Measurements from ENCODE around the gene KRTAP12-4.
"Not testable (repeated sequence)": the region's sequence is repeated elsewhere in the genome, so short reads cannot be mapped to it uniquely, and the experiment has no call there.

The KRTAP12-4 gene

GRCh38 chr21:44699502-44700001 lies 45.1 kb upstream of the KRTAP12-4 start:
- Histone ChIP-seq H3K27ac (no peak overlapping the region), H3K9ac (no peak overlapping the region), H4K20me1 (peaks cover 0 to 23% (median 0%) of the 10 kb centered on the region in 11 experiments; a peak in 4 of 22 replicates), H3K36me3 (no peaks in the 10 kb centered on the region), H3K4me2 (peak overlapping the region in 2 of 11 experiments; percentile 62 to 64; a peak in 5 of 22 replicates), H3K9me3 (replicated peaks in 1 of 11) (peaks cover under 1 to 9% (median 4%) of the 10 kb centered on the region in 11 experiments; a peak in 20 of 22 replicates), H3K4me3 (no peak overlapping the region), H3K4me1 (peaks cover 4 to 23% (median 13%) of the 10 kb centered on the region in 10 experiments; a peak in 18 of 20 replicates), H3K27me3 (peaks cover 46 to 77% (median 69%) of the 10 kb centered on the region in 11 experiments)
- no peak for TF ChIP-seq Cebpa-rat (IDR thresholded peaks at IDR 0.05)

- H3K4me1 ChIP-seq: peaks cover 4 to 23% (median 13%) of the 10 kb centered on the region in 10 experiments; a peak in 18 of 20 replicates
These were observed 43.6 kb upstream of the KRTAP12-4 start for GRCh38 chr21:44697811-44698734.

GRCh38 chr21:44697172-44697810 lies 42.8 kb upstream of the KRTAP12-4 start, which contains the start of gene KRTAP10-12:
Gene KRTAP10-12 (plus strand): TSS chr21:44697172. CDS start chr21:44697202, 30 bp downstream.
- H3K36me3 ChIP-seq, H3K4me2 ChIP-seq, H3K9ac ChIP-seq, H3K4me3 ChIP-seq, H3K27ac ChIP-seq: not testable (repeated sequence)
- Histone ChIP-seq H3K9me3 (replicated peaks in 1 of 11) (peaks cover 17 to 29% (median 21%) of the 10 kb centered on the region in 11 experiments), H3K27me3 (peaks cover 23 to 54% (median 47%) of the 10 kb centered on the region in 11 experiments; a peak in 21 of 22 replicates), H3K4me1 (peaks cover 4 to 23% (median 13%) of the 10 kb centered on the region in 10 experiments; a peak in 18 of 20 replicates), H4K20me1 (peaks cover 0 to 11% (median 0%) of the 10 kb centered on the region in 11 experiments; a peak in 3 of 22 replicates)

More at GRCh38 chr21:44697811-44698734, 43.6 kb upstream of the KRTAP12-4 start:
- Histone ChIP-seq H3K9ac (no peak overlapping the region), H3K36me3 (no peaks in the 10 kb centered on the region), H4K20me1 (peaks cover 0 to 16% (median 0%) of the 10 kb centered on the region in 11 experiments; a peak in 4 of 22 replicates), H3K27me3 (peaks cover 31 to 62% (median 55%) of the 10 kb centered on the region in 11 experiments), H3K9me3 (replicated peaks in 1 of 11) (peaks cover 10 to 21% (median 13%) of the 10 kb centered on the region in 11 experiments), H3K4me2 (no peak overlapping the region), H3K27ac (no peak overlapping the region), H3K4me3 (no peak overlapping the region)
- TF ChIP-seq Cebpa-rat (IDR thresholded peaks at IDR 0.05): no peak

- Histone ChIP-seq H3K4me1 (peaks cover 4 to 23% (median 13%) of the 10 kb centered on the region in 10 experiments; a peak in 18 of 20 replicates), H3K4me3 (no peak overlapping the region), H3K9me3 (replicated peaks in 1 of 11) (peaks cover 17 to 32% (median 24%) of the 10 kb centered on the region in 11 experiments), H3K27ac (no peak overlapping the region), H3K27me3 (peaks cover 16 to 47% (median 40%) of the 10 kb centered on the region in 11 experiments; a peak in 21 of 22 replicates), H4K20me1 (peaks cover 0 to 11% (median 0%) of the 10 kb centered on the region in 11 experiments; a peak in 1 of 22 replicates), H3K4me2 (no peak overlapping the region), H3K36me3 (no peaks in the 10 kb centered on the region), H3K9ac (no peak overlapping the region)
- no peak for TF ChIP-seq Cebpa-rat (IDR thresholded peaks at IDR 0.05)
These were observed 42.1 kb upstream of the KRTAP12-4 start for GRCh38 chr21:44696572-44696971.

GRCh38 chr21:44695641-44696040 lies 41.2 kb upstream of the KRTAP12-4 start:
- Histone ChIP-seq H3K36me3 (no peaks in the 10 kb centered on the region), H3K9ac (no peak overlapping the region), H3K27me3 (peaks cover 15 to 37% (median 32%) of the 10 kb centered on the region in 11 experiments; a peak in 21 of 22 replicates), H4K20me1 (peaks cover 0 to 11% (median 0%) of the 10 kb centered on the region in 11 experiments; a peak in 1 of 22 replicates), H3K4me2 (no peak overlapping the region), H3K9me3 (replicated peaks in 1 of 11) (peaks cover 17 to 32% (median 24%) of the 10 kb centered on the region in 11 experiments), H3K4me1 (peaks cover 3 to 14% (median 8%) of the 10 kb centered on the region in 10 experiments; a peak in 18 of 20 replicates), H3K4me3 (no peak overlapping the region), H3K27ac (no peak overlapping the region)
- no peak for TF ChIP-seq Cebpa-rat (IDR thresholded peaks at IDR 0.05)

- H3K4me1 ChIP-seq: peaks cover 0 to 10% (median 3%) of the 10 kb centered on the region in 10 experiments; a peak in 13 of 20 replicates
- no peak overlapping the region for H3K27ac ChIP-seq
- H4K20me1 ChIP-seq: peaks cover 0 to 11% (median 0%) of the 10 kb centered on the region in 11 experiments; a peak in 1 of 22 replicates
- TF ChIP-seq Cebpa-rat (IDR thresholded peaks at IDR 0.05): no peak
- H3K27me3 ChIP-seq: peaks cover 15 to 34% (median 28%) of the 10 kb centered on the region in 11 experiments; a peak in 21 of 22 replicates
- no peaks in the 10 kb centered on the region for H3K36me3 ChIP-seq
- H3K4me3 ChIP-seq: no peak overlapping the region
- H3K4me2 ChIP-seq: no peak overlapping the region
- peaks cover 17 to 32% (median 24%) of the 10 kb centered on the region in 11 experiments for H3K9me3 ChIP-seq (replicated peaks in 1 of 11)
- no peak overlapping the region for H3K9ac ChIP-seq
These were observed 40.7 kb upstream of the KRTAP12-4 start for GRCh38 chr21:44695184-44695583.

GRCh38 chr21:44694776-44695175 lies 40.3 kb upstream of the KRTAP12-4 start:
- no peak overlapping the region for H3K4me3 ChIP-seq
- H3K27ac ChIP-seq: no peak overlapping the region
- peaks cover 0 to 6% (median 0%) of the 10 kb centered on the region in 10 experiments; a peak in 9 of 20 replicates for H3K4me1 ChIP-seq
- no peaks in the 10 kb centered on the region for H3K36me3 ChIP-seq
- H3K9me3 ChIP-seq (replicated peaks in 1 of 11): peaks cover 17 to 32% (median 24%) of the 10 kb centered on the region in 11 experiments
- H4K20me1 ChIP-seq: peaks cover 0 to 7% (median 0%) of the 10 kb centered on the region in 11 experiments; a peak in 1 of 22 replicates
- no peak for TF ChIP-seq Cebpa-rat (IDR thresholded peaks at IDR 0.05)
- H3K4me2 ChIP-seq: no peak overlapping the region
- no peak overlapping the region for H3K9ac ChIP-seq
- peaks cover 15 to 30% (median 24%) of the 10 kb centered on the region in 11 experiments; a peak in 21 of 22 replicates for H3K27me3 ChIP-seq

- H3K27ac ChIP-seq: no peak overlapping the region
- H3K9me3 ChIP-seq (replicated peaks in 1 of 11): peaks cover 17 to 32% (median 24%) of the 10 kb centered on the region in 11 experiments
- H3K36me3 ChIP-seq: no peaks in the 10 kb centered on the region
- TF ChIP-seq Cebpa-rat (IDR thresholded peaks at IDR 0.05): peak in 2 of 11 experiments; percentile 43 to 80; a peak in 3 of 22 replicates
- H3K4me3 ChIP-seq: no peak overlapping the region
- peaks cover 5 to 12% (median 6%) of the 10 kb centered on the region in 11 experiments; a peak in 20 of 22 replicates for H3K27me3 ChIP-seq
- H4K20me1 ChIP-seq: no peaks in the 10 kb centered on the region
- no peak overlapping the region for H3K4me2 ChIP-seq
- no peak overlapping the region for H3K9ac ChIP-seq
- no peaks in the 10 kb centered on the region for H3K4me1 ChIP-seq
These were observed 38.5 kb upstream of the KRTAP12-4 start for GRCh38 chr21:44692798-44693512.
